Measurements from ENCODE around the gene AP2S1.
A peak's percentile ranks its signal among the peaks of the same experiment; 100 is the strongest.
"Not testable (repeated sequence)": the region's sequence is repeated elsewhere in the genome, so short reads cannot be mapped to it uniquely, and the experiment has no call there.

The AP2S1 gene

GRCh38 chr19:46890423-46891170 lies 40.0 kb upstream of the AP2S1 start:
- CTCF ChIA-PET, result interaction anchor here (0.9 to 1.7 kb wide), 3 partner anchors 8 to 101 kb away, joined by 4 to 8 read pairs (median 7); no protein-coding TSS in a partner anchor
- peak; percentile 80 for DNase-seq (ENCODE audit: low read depth, low spot score)
- TF ChIP-seq CTCF (IDR thresholded peaks at IDR 0.05; ENCODE audit: insufficient read depth, low read length, missing control alignments), result no peak
- POLR2A ChIA-PET, result interaction anchor here (0.5 to 1.1 kb wide), 4 partner anchors 8 to 40 kb away, joined by 3 to 4 read pairs (median 3); partner anchors contain the start of gene AP2S1
- H3K4me3 ChIP-seq (ENCODE audit: low read depth, low read length), result no peak overlapping the region

- ChIA-PET CTCF (interaction anchor here (1.2 to 1.7 kb wide), 4 partner anchors 8 to 126 kb away, joined by 4 to 6 read pairs (median 4); no protein-coding TSS in a partner anchor), POLR2A (interaction anchor here (0.6 to 0.7 kb wide), 2 partner anchors 13 to 99 kb away, joined by 4 to 6 read pairs; no protein-coding TSS in a partner anchor)
- no peak overlapping the region for H3K4me3 ChIP-seq (ENCODE audit: low read depth, low read length)
- no peak for TF ChIP-seq CTCF (IDR thresholded peaks at IDR 0.05; ENCODE audit: insufficient read depth, low read length, missing control alignments)
- DNase-seq (ENCODE audit: low read depth, low spot score), result no peak
Measured at GRCh38 chr19:46887240-46887782, 36.7 kb upstream of the AP2S1 start.

- DNase-seq (ENCODE audit: low read depth, low spot score), result no peak
- H3K4me3 ChIP-seq (ENCODE audit: low read depth, low read length), result no peak overlapping the region
- ChIA-PET CTCF (interaction anchor here (1.1 to 1.7 kb wide), 4 partner anchors 104 to 150 kb away, joined by 3 to 10 read pairs (median 4); no protein-coding TSS in a partner anchor), POLR2A (interaction anchor here (0.6 kb wide), 1 partner anchor 13 kb away, joined by 6 read pairs; no protein-coding TSS in a partner anchor)
- no peak for TF ChIP-seq CTCF (IDR thresholded peaks at IDR 0.05; ENCODE audit: insufficient read depth, low read length, missing control alignments)
Measured at GRCh38 chr19:46886546-46887239, 36.0 kb upstream of the AP2S1 start.

GRCh38 chr19:46885411-46885810 lies 34.8 kb upstream of the AP2S1 start:
- TF ChIP-seq CTCF (IDR thresholded peaks at IDR 0.05; ENCODE audit: insufficient read depth, low read length, missing control alignments), result no peak
- POLR2A ChIA-PET, result interaction anchor here (0.6 kb wide), 2 partner anchors 15 to 17 kb away, joined by 3 read pairs; no protein-coding TSS in a partner anchor
- CTCF ChIA-PET, result interaction anchor here (1.1 to 1.6 kb wide), 4 partner anchors 91 to 151 kb away, joined by 3 to 10 read pairs (median 3); no protein-coding TSS in a partner anchor
- DNase-seq (ENCODE audit: low read depth, low spot score), result no peak
- no peak overlapping the region for H3K4me3 ChIP-seq (ENCODE audit: low read depth, low read length)

- CTCF ChIA-PET, result interaction anchor here (2.8 kb wide), 1 partner anchor 108 kb away, joined by 17 read pairs; no protein-coding TSS in a partner anchor
- POLR2A ChIA-PET; H3K4me3 ChIP-seq (ENCODE audit: low read depth, low read length): not testable (repeated sequence)
Measured at GRCh38 chr19:46882751-46883150, 32.1 kb upstream of the AP2S1 start.

GRCh38 chr19:46882034-46882433 lies 31.4 kb upstream of the AP2S1 start:
- CTCF ChIA-PET, result interaction anchor here (2.8 kb wide), 1 partner anchor 109 kb away, joined by 17 read pairs; no protein-coding TSS in a partner anchor
- TF ChIP-seq CTCF (IDR thresholded peaks at IDR 0.05; ENCODE audit: insufficient read depth, low read length, missing control alignments), result no peak
- POLR2A ChIA-PET, result interaction anchor here (0.7 kb wide), 1 partner anchor 9 kb away, joined by 3 read pairs; no protein-coding TSS in a partner anchor
- no peak overlapping the region for H3K4me3 ChIP-seq (ENCODE audit: low read depth, low read length)
- DNase-seq (ENCODE audit: low read depth, low spot score), result no peak

More at GRCh38 chr19:46882751-46883150, 32.1 kb upstream of the AP2S1 start:
- DNase-seq (ENCODE audit: low read depth, low spot score), result not testable (repeated sequence)

All from AG04449 (cell line).